ENCODE data around the gene HS6ST1. TPM values are rescaled to one million over a fixed set of nuclear protein-coding genes. Genes with fewer than 3 reads are reported as not detected.
"Not testable (repeated sequence)": the region's sequence is repeated elsewhere in the genome, so short reads cannot be mapped to it uniquely, and the experiment has no call there.

Gene HS6ST1
- total RNA-seq, 1 donor from 2014 or later, result 68.5 TPM

- no peaks in the 10 kb centered on the region for H3K9me3 ChIP-seq
- H3K27ac ChIP-seq, result no peak overlapping the region
- H3K27me3 ChIP-seq, result no peaks in the 10 kb centered on the region
- TF ChIP-seq CTCF (IDR thresholded peaks at IDR 0.05), result no peak
- no peak for TF ChIP-seq POLR2A (IDR thresholded peaks at IDR 0.05)
- TF ChIP-seq POLR2AphosphoS5 (IDR thresholded peaks at IDR 0.05; ENCODE audit: insufficient read depth in 1 of 2, low read depth in 1 of 2), result no peak
- peaks cover 22% of the 10 kb centered on the region for H3K4me1 ChIP-seq
- H3K36me3 ChIP-seq, result no peaks in the 10 kb centered on the region
- DNase-seq (ENCODE audit: extremely low spot score in 2 of 2), result no peak
- no peak overlapping the region for H3K4me3 ChIP-seq
- intact Hi-C loops (cut with DNase I), result no loop called here
Measured at GRCh38 chr2:128269990-128270671, 48.5 kb downstream of the HS6ST1 start.

- intact Hi-C loops (cut with DNase I), result no loop called here
- H3K27ac ChIP-seq, result no peak overlapping the region
- H3K9me3 ChIP-seq, result no peaks in the 10 kb centered on the region
- H3K27me3 ChIP-seq, result no peaks in the 10 kb centered on the region
- H3K4me3 ChIP-seq, result no peak overlapping the region
- DNase-seq (ENCODE audit: extremely low spot score in 2 of 2), result peak in 1 of 2 donors; percentile 77
- TF ChIP-seq CTCF (IDR thresholded peaks at IDR 0.05) (no peak), POLR2AphosphoS5 (IDR thresholded peaks at IDR 0.05; ENCODE audit: insufficient read depth in 1 of 2, low read depth in 1 of 2) (no peak), POLR2A (IDR thresholded peaks at IDR 0.05) (no peak)
- no peaks in the 10 kb centered on the region for H3K36me3 ChIP-seq
- peaks cover 22% of the 10 kb centered on the region for H3K4me1 ChIP-seq
Measured at GRCh38 chr2:128269063-128269989, 49.3 kb downstream of the HS6ST1 start.

GRCh38 chr2:128268611-128269010 lies 50.1 kb downstream of the HS6ST1 start:
- DNase-seq (ENCODE audit: extremely low spot score in 2 of 2), result peak; percentile 34 to 71
- H3K27me3 ChIP-seq; H3K36me3 ChIP-seq; intact Hi-C loops (cut with DNase I); H3K4me3 ChIP-seq; H3K9me3 ChIP-seq; H3K27ac ChIP-seq: not testable (repeated sequence)
- peaks cover 18% of the 10 kb centered on the region for H3K4me1 ChIP-seq

GRCh38 chr2:128268145-128268544 lies 50.5 kb downstream of the HS6ST1 start:
- H3K27ac ChIP-seq; intact Hi-C loops (cut with DNase I); H3K36me3 ChIP-seq; H3K9me3 ChIP-seq; H3K27me3 ChIP-seq; H3K4me3 ChIP-seq: not testable (repeated sequence)
- H3K4me1 ChIP-seq, result peaks cover 13% of the 10 kb centered on the region
- peak; percentile 44 to 85 for DNase-seq (ENCODE audit: extremely low spot score in 2 of 2)

- H3K4me1 ChIP-seq; intact Hi-C loops (cut with DNase I); H3K27ac ChIP-seq; H3K4me3 ChIP-seq; H3K27me3 ChIP-seq; H3K36me3 ChIP-seq; H3K9me3 ChIP-seq: not testable (repeated sequence)
- peak; percentile 64 to 70 for DNase-seq (ENCODE audit: extremely low spot score in 2 of 2)
Measured at GRCh38 chr2:128267649-128268048, 51.0 kb downstream of the HS6ST1 start.

- DNase-seq (ENCODE audit: extremely low spot score in 2 of 2), result peak; percentile 62 to 94
- H3K27me3 ChIP-seq; intact Hi-C loops (cut with DNase I); H3K36me3 ChIP-seq; H3K9me3 ChIP-seq; H3K4me3 ChIP-seq; H3K4me1 ChIP-seq; H3K27ac ChIP-seq: not testable (repeated sequence)
Measured at GRCh38 chr2:128267197-128267596, 51.5 kb downstream of the HS6ST1 start.

GRCh38 chr2:128266463-128266862 lies 52.2 kb downstream of the HS6ST1 start:
- intact Hi-C loops (cut with DNase I); H3K27ac ChIP-seq; H3K4me1 ChIP-seq; H3K27me3 ChIP-seq; H3K4me3 ChIP-seq; H3K9me3 ChIP-seq; H3K36me3 ChIP-seq: not testable (repeated sequence)
- DNase-seq (ENCODE audit: extremely low spot score in 2 of 2), result peak; percentile 46 to 81

GRCh38 chr2:128265608-128265993 lies 53.1 kb downstream of the HS6ST1 start:
- H3K4me1 ChIP-seq, result peaks cover 12% of the 10 kb centered on the region
- H3K27ac ChIP-seq; H3K36me3 ChIP-seq; H3K4me3 ChIP-seq; H3K27me3 ChIP-seq; H3K9me3 ChIP-seq; intact Hi-C loops (cut with DNase I): not testable (repeated sequence)
- DNase-seq (ENCODE audit: extremely low spot score in 2 of 2), result peak in 1 of 2 donors; percentile 11
